Measurements from ENCODE around the gene ADGRL3.
"Not testable (repeated sequence)": the region's sequence is repeated elsewhere in the genome, so short reads cannot be mapped to it uniquely, and the experiment has no call there.

Gene ADGRL3

GRCh38 chr4:61619528-61619927 is 419.4 kb downstream of the ADGRL3 start:
- no peak for DNase-seq (ENCODE audit: low read depth)
- H3K4me3 ChIP-seq (ENCODE audit: low read depth, low read length) = no peak overlapping the region
- in situ Hi-C loops (cut with HindIII; ENCODE audit: low sequenced_read_pairs) = no loop called here
- TF ChIP-seq CTCF (IDR thresholded peaks at IDR 0.05; ENCODE audit: low read depth, low read length, missing control alignments) = no peak

DNA sequence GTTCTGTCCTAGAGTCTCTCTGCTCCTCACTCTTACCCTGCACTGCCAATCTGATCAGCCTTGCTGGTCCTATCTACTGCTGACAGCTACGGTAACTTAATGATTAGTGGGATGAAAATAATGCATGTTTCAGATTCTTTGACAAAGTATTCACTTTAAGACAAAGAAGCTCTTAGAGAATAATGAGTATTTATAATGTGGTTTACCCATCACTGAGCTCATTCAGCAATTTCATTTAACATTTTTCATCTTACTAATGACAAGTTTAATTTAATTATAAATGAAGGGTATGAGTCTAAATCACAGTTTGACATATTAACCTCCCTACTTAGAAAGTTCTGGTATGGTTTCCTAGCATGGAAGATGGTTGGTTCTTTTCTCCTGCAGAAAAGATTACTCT is 428.2 kb downstream of the ADGRL3 start:
- DNase-seq (ENCODE audit: low read depth) = no peak
- in situ Hi-C loops (cut with HindIII; ENCODE audit: low sequenced_read_pairs) = no loop called here
- no peak overlapping the region for H3K4me3 ChIP-seq (ENCODE audit: low read depth, low read length)
- no peak for TF ChIP-seq CTCF (IDR thresholded peaks at IDR 0.05; ENCODE audit: low read depth, low read length, missing control alignments)

DNA sequence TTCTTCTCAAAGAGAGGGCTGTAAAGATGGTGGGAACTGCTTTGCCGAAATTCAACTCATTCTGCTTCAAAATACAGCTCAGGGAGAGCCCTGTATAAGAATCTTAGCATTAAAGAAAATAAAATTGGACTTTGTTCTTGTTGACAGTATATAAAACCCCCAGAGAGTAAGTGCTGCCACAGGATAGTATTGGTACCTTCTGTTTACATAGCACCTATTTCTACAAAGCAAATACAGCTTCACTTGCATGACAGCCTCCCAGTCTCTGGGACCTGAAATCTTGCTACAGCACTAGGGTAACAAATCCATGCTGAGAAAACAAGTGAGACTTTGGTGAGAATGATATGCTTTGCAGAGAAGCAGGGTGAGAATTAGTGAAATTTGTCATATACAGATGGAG is 428.6 kb downstream of the ADGRL3 start:
- no peak overlapping the region for H3K4me3 ChIP-seq (ENCODE audit: low read depth, low read length)
- in situ Hi-C loops (cut with HindIII; ENCODE audit: low sequenced_read_pairs) = no loop called here
- TF ChIP-seq CTCF (IDR thresholded peaks at IDR 0.05; ENCODE audit: low read depth, low read length, missing control alignments) = no peak
- DNase-seq (ENCODE audit: low read depth) = no peak

GRCh38 chr4:61630548-61630947 is 430.4 kb downstream of the ADGRL3 start:
- in situ Hi-C loops (cut with HindIII; ENCODE audit: low sequenced_read_pairs) = no loop called here
- H3K4me3 ChIP-seq (ENCODE audit: low read depth, low read length) = no peak overlapping the region
- no peak for TF ChIP-seq CTCF (IDR thresholded peaks at IDR 0.05; ENCODE audit: low read depth, low read length, missing control alignments)
- no peak for DNase-seq (ENCODE audit: low read depth)

DNA sequence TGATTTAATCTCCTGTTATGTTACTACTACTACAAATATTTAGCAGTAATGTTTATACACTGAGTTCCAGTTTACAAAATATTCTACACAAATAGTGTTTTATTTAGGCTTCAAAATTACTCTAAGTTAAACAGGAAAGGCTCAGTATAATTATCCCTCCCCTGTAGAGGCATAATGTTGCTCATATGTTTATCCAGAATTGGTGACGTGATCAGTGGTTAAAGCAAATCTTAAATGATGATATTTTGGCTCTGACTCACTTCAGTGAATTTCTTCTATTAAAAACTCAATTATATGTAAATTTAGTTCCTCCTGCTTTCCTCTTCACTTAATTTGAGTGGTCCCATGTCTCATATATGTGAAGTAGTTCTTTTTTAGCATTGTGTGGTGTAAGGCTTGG is 438.5 kb downstream of the ADGRL3 start:
- peak; percentile 53 for DNase-seq (ENCODE audit: low read depth)
- H3K4me3 ChIP-seq (ENCODE audit: low read depth, low read length) = no peak overlapping the region
- TF ChIP-seq CTCF (IDR thresholded peaks at IDR 0.05; ENCODE audit: low read depth, low read length, missing control alignments) = no peak
- in situ Hi-C loops (cut with HindIII; ENCODE audit: low sequenced_read_pairs) = no loop called here

DNA sequence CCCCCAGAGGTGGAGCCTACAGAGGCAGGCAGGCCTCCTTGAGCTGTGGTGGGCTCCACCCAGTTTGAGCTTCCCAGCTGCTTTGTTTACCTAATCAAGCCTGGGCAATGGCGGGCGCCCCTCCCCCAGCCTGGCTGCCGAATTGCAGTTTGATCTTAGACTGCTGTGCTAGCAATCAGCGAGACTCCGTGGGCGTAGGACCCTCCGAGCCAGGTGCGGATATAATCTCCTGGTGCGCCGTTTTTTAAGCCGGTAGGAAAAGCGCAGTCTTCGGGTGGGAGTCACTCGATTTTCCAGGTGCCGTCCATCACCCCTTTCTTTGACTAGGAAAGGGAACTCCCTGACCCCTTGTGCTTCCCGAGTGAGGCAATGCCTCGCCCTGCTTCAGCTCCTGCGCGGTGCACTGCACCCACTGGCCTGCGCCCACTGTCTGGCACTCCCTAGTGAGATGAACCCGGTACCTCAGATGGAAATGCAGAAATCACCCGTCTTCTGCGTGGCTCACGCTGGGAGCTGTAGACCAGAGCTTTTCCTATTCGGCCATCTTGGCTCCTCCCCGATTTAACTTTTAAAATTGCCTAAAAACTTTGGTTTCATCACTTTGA is 446.7 kb downstream of the ADGRL3 start:
- in situ Hi-C loops (cut with HindIII; ENCODE audit: low sequenced_read_pairs); DNase-seq (ENCODE audit: low read depth); H3K4me3 ChIP-seq (ENCODE audit: low read depth, low read length): not testable (repeated sequence)

DNA sequence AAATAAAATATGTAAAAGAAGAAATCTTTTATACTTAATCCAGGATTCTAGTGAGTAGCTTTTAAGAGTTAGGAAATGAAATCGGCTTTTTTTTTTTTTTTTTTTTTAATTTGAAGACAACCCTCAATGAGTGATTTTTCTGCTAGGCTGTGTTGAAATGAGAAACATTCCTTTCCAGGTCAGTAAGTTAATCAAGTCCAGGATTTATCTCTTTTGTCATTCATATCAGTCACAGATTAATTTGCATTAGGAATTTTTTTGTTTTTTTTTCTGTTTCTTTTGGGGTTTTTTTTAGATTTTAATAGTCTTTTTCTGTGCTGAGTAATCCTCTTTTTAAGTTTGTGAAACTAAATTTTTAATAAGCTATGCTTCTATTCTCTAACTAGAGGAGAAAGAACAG is 448.1 kb downstream of the ADGRL3 start:
- no peak for DNase-seq (ENCODE audit: low read depth)
- in situ Hi-C loops (cut with HindIII; ENCODE audit: low sequenced_read_pairs) = no loop called here
- TF ChIP-seq CTCF (IDR thresholded peaks at IDR 0.05; ENCODE audit: low read depth, low read length, missing control alignments) = no peak
- H3K4me3 ChIP-seq (ENCODE audit: low read depth, low read length) = no peak overlapping the region
